Testis (tissue), 2 donors: Measurements from ENCODE around the gene TGFBR2.

Source experiments
- POLR2A ChIP-seq: fragments of 450-650 bp; IDR thresholded peaks from one replicate; pipeline ENCODE4 v1.6.1; 2017; ENCODE audit warnings: antibody characterized with exemption, mild to moderate bottlenecking, moderate library complexity
- TF ChIP-seq, protein P1 (sequence below), 3 experiments: fragments of 450-650 bp in 2 of 3; fragments of 200-600 bp in 1 of 3; sonication (generic) in 1 of 3; IDR thresholded peaks; one replicate each; pipeline ENCODE4 v1.5.1; 2016 to 2019; ENCODE audit warnings: antibody characterized with exemption in 3 of 3, mild to moderate bottlenecking in 2 of 3, moderate library complexity in 1 of 3

DNA sequence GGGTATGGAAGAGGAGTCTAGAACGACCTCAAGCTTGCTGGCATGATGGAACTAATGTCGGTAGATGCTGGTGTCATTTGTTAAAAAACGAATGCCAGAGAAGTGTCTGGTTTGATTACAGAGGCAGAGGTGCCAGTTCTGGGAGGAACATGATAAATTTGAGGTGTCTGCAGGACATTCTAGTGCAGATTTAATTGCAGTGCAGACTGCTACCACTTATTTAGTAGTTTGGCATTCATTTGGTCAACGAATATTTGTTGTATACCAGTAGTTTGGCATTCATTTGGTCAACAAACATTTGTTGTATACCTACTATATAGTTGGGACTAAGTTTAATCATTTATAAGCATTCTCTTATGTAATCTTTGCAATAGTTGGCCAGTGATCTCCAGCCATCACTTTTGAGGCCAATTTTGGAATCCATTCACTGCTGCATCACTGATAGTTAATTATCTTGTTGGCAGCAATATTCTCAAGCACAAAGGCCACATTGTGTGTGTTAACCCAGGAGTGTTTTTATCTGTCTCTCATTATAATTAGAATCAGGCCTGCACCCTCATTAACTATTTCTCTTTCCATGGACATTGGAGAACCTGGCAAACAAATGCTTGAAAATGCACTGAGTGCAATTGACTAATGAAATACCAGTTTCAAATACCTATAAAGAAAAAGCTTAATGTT lies 19.5 kb upstream of the TGFBR2 start:
- no peak for TF ChIP-seq POLR2A
- TF ChIP-seq, protein P1, sequence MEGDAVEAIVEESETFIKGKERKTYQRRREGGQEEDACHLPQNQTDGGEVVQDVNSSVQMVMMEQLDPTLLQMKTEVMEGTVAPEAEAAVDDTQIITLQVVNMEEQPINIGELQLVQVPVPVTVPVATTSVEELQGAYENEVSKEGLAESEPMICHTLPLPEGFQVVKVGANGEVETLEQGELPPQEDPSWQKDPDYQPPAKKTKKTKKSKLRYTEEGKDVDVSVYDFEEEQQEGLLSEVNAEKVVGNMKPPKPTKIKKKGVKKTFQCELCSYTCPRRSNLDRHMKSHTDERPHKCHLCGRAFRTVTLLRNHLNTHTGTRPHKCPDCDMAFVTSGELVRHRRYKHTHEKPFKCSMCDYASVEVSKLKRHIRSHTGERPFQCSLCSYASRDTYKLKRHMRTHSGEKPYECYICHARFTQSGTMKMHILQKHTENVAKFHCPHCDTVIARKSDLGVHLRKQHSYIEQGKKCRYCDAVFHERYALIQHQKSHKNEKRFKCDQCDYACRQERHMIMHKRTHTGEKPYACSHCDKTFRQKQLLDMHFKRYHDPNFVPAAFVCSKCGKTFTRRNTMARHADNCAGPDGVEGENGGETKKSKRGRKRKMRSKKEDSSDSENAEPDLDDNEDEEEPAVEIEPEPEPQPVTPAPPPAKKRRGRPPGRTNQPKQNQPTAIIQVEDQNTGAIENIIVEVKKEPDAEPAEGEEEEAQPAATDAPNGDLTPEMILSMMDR (IDR thresholded peaks at IDR 0.05) = no peak
